Testis (tissue), 5 donors: ENCODE results near the gene AMZ1. TPM values are rescaled to one million over a fixed set of nuclear protein-coding genes. Genes with fewer than 3 reads are reported as not detected.

Source experiments
- DNase-seq: peaks from one replicate; pipeline ENCODE4 v3.0.0-alpha.2; 2019
- H3K27ac ChIP-seq, 2 donors: fragments of 200-600 bp; sonication (generic); one replicate each; pipeline ENCODE4 v1.5.1; 2019
- H3K27me3 ChIP-seq: fragments of 200-600 bp; sonication (generic); one replicate; pipeline ENCODE4 v1.5.1; 2019
- H3K36me3 ChIP-seq: fragments of 200-600 bp; sonication (generic); one replicate; pipeline ENCODE4 v1.5.1; 2017; ENCODE audit warnings: low read depth; ENCODE audit errors: missing control alignments
- H3K4me1 ChIP-seq: fragments of 200-600 bp; sonication (generic); one replicate; pipeline ENCODE4 v1.5.1; 2019
- H3K4me3 ChIP-seq, 2 donors: fragments of 200-600 bp; sonication (generic); one replicate each; pipeline ENCODE4 v1.5.1; 2017 to 2019
- H3K9me3 ChIP-seq: fragments of 200-600 bp; sonication (generic); one replicate; pipeline ENCODE4 v1.5.1; 2017
- POLR2A ChIP-seq: fragments of 450-650 bp; IDR thresholded peaks from one replicate; pipeline ENCODE4 v1.6.1; 2017; ENCODE audit warnings: antibody characterized with exemption, mild to moderate bottlenecking, moderate library complexity
- WGBS, 2 donors: methylation state at CpG; one replicate each; pipeline ENCODE4 v1.1.5; 2018; 5-methylcytosine and 5-hydroxymethylcytosine counted together
- intact Hi-C: fragments of 100-400 bp; cut with DNase I; formaldehyde crosslinking; loops from one replicate; pipeline ENCODE4 v1.15.1; 2023; ENCODE audit warnings: low total_unique reads
- long read RNA-seq, 2 donors: transcript quantifications; one replicate each; lab custom pipeline, GENCODE V29; 2026
- polyA plus RNA-seq: library from polyadenylated mRNA; stranded (reverse); fragments of 350-450 nt; fragmentation: Illumina TruSeq; extraction: RNeasy Lipid Tissue Mini Kit (QIAGEN cat#74804); gene quantifications from one replicate; pipeline ENCODE4 v1.2.3, GENCODE V29; 2014; ENCODE audit warnings: low read depth, low replicate concordance; ENCODE audit not compliant: insufficient read depth
- total RNA-seq, 2 donors: library from RNA; depleted of rRNA; stranded (reverse); fragments of >200 nt; gene quantifications; one replicate each; pipeline ENCODE4 v1.2.3, GENCODE V29; 2016
- TF ChIP-seq, protein P1 (sequence below), 3 experiments: fragments of 450-650 bp in 2 of 3; fragments of 200-600 bp in 1 of 3; sonication (generic) in 1 of 3; IDR thresholded peaks; one replicate each; pipeline ENCODE4 v1.5.1; 2016 to 2019; ENCODE audit warnings: antibody characterized with exemption in 3 of 3, mild to moderate bottlenecking in 2 of 3, moderate library complexity in 1 of 3

Gene AMZ1, protein sequence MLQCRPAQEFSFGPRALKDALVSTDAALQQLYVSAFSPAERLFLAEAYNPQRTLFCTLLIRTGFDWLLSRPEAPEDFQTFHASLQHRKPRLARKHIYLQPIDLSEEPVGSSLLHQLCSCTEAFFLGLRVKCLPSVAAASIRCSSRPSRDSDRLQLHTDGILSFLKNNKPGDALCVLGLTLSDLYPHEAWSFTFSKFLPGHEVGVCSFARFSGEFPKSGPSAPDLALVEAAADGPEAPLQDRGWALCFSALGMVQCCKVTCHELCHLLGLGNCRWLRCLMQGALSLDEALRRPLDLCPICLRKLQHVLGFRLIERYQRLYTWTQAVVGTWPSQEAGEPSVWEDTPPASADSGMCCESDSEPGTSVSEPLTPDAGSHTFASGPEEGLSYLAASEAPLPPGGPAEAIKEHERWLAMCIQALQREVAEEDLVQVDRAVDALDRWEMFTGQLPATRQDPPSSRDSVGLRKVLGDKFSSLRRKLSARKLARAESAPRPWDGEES
- total RNA-seq (1 to 10 TPM; 1.1 to 2.7 TPM), polyA plus RNA-seq (3.2 TPM)
- long read RNA-seq, donor 1: 0 reads
- long read RNA-seq, donor 2: 0 reads

DNA sequence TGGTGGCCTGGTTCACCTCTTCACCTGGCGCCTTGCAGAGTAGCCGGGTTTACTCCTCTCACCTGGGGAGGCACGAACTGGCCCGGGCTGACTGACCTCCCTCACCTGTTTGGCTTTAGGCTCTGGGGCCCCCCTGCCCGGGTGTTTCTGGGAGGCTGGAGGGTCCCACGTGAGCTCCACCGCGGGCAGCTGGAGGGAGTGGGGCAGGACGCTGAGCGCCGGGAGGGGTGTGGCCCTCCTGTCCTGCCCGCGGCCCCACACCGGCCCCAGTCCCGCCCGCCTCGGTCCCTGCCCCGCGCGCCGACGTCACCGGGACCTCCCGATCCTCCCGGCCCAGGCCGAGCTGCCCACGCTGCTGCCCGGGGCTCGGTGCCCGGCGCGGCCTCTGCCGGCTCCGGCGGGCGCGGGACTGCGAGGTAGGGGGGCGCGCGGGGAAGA is at the start of gene AMZ1:
AMZ1 (plus strand) TSS at position 322 of the 438 bp plus-strand sequence. CDS start 12,250 bp downstream, outside the sequence.
- intact Hi-C loops: no loop called here
- no peak for DNase-seq
- H3K9me3 ChIP-seq: no peaks in the 10 kb centered on the region
- H3K27ac ChIP-seq: no peak within 1 kb of the TSS
- H3K27me3 ChIP-seq: no peaks in the 10 kb centered on the region
- TF ChIP-seq POLR2A: no peak
- TF ChIP-seq, protein P1, sequence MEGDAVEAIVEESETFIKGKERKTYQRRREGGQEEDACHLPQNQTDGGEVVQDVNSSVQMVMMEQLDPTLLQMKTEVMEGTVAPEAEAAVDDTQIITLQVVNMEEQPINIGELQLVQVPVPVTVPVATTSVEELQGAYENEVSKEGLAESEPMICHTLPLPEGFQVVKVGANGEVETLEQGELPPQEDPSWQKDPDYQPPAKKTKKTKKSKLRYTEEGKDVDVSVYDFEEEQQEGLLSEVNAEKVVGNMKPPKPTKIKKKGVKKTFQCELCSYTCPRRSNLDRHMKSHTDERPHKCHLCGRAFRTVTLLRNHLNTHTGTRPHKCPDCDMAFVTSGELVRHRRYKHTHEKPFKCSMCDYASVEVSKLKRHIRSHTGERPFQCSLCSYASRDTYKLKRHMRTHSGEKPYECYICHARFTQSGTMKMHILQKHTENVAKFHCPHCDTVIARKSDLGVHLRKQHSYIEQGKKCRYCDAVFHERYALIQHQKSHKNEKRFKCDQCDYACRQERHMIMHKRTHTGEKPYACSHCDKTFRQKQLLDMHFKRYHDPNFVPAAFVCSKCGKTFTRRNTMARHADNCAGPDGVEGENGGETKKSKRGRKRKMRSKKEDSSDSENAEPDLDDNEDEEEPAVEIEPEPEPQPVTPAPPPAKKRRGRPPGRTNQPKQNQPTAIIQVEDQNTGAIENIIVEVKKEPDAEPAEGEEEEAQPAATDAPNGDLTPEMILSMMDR (IDR thresholded peaks at IDR 0.05): no peak
- peak within 1 kb of the TSS; percentile 29 to 31 for H3K4me3 ChIP-seq
- 0 to 5% methylated on average over 8 to 16 of the region's 41 CpGs for WGBS, 2 donors
- peaks cover 10% of the 10 kb centered on the region for H3K4me1 ChIP-seq
- no peaks in the 10 kb centered on the region for H3K36me3 ChIP-seq

DNA sequence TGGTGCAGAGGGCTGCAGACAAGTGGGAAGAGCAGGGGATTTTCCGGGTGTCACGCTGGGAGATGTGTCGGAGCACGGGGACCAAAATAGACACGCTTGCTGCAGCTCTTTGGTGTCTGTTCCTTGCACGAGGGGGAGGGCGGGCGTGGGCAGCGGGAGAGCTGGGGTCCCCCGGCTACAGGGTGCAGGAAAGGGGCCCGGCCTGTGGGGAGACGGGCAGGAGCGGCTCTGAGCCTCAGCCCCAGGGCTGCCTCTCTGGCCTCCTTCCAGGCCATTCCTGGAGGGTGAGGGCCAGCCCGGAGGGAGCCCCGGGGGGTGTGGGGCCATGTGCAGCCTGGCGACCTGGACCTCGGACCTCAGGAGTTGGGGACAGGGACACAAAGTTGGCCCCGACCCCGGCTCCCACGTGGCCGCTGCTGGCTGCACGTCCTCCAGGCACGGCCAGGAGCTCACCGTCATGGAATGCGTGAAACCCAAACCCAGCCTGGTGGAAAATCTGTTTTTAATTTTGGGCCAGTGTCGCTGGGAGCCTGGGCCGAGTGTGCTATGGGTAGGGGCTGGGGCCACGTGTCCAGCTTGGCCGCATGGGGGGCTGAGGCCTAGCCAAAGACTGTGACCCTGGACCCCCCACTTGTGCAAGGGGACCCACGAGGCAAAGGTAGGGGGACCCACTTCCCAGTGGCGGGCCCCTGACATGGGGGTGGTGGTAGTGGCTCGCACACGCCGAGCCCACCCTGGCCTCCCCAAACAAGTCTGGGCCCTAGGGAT is 49.6 kb upstream of the AMZ1 start:
- DNase-seq: peak; percentile 33
- 53% methylated on average over 34 of the region's 34 CpGs; no CpG with 5 or more reads in 1 of the 2 donors for WGBS, 2 donors
- H3K9me3 ChIP-seq: no peaks in the 10 kb centered on the region
- peak overlapping the region in 1 of 2 donors; percentile 68 for H3K27ac ChIP-seq
- intact Hi-C loops: no loop called here
- H3K4me3 ChIP-seq: no peak overlapping the region
- H3K4me1 ChIP-seq: peaks cover 75% of the 10 kb centered on the region
- TF ChIP-seq POLR2A: no peak
- TF ChIP-seq, protein P1 (IDR thresholded peaks at IDR 0.05): no peak
- no peaks in the 10 kb centered on the region for H3K36me3 ChIP-seq
- H3K27me3 ChIP-seq: no peaks in the 10 kb centered on the region

DNA sequence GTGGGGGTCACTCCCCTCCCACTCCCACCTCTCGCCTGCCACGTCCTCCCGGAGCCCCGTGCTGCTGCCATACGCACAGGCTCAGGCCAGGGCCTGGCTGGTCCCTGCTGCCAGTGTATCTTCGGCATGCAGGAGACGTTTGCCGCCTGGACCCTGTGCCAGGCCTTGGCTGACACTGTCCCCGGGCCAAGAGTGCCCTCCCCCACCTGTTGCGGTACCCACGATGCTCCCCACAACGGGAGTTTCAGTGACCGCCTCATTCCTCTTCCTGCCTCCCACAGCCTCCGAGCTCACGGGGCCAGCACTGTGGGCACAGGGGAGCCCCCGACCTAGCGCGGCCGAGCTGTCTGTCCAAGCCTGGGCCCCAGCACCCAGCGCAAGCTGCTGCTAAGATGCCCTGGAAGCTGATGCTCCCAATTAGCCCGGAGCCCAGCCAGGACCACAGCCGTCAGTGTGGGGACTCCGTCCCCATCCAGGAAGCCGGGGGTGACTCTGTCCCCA is 48.8 kb upstream of the AMZ1 start:
- WGBS, 2 donors: 78 to 90% methylated on average over 2 to 24 of the region's 24 CpGs
- Histone ChIP-seq H3K27me3 (no peaks in the 10 kb centered on the region), H3K4me3 (no peak overlapping the region), H3K27ac (peak overlapping the region in 1 of 2 donors; percentile 68), H3K4me1 (peaks cover 67% of the 10 kb centered on the region), H3K36me3 (no peaks in the 10 kb centered on the region), H3K9me3 (no peaks in the 10 kb centered on the region)
- intact Hi-C loops: no loop called here
- no peak for DNase-seq
- TF ChIP-seq POLR2A: no peak
- TF ChIP-seq, protein P1 (IDR thresholded peaks at IDR 0.05): no peak

DNA sequence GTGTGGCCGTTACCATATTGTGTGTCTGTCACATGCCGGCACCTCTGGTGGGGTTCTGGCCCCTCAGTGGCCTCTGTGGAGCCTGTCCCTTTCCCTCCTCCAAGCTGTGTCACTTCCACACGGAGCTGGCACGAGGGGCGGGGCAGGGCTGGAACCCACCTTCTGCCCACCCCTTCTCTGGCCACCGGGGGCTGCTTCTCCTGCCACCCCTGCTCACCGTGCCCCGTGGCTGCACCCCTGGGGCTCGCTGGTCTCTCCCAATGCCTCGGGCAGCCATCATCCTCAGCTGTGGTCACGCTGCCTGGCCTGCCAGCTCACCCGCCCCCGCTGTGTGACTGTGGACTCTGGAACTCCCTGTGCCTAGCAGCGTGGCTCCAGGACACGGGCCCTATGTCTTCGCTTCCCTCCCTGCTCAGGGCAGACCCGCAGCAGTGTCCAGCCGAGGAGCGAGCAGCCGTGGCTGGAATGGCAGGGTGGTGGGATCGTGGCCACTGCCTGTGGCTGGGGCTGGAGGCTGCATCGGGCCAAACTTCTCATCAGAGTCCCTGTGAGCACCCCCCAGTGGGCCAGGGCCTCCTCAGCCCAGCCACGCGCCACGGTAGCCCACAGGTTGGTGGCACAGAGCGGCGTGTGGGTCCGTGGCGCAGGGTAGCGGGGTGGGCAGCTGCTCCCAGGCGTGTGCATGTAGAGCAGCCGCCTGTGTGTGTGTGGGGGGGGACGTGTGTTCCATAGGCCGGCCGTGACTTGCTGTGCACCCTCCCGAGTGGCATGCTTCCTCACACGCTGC is 48.1 kb upstream of the AMZ1 start:
- 86 to 92% methylated on average over 10 to 37 of the region's 37 CpGs for WGBS, 2 donors
- no peak for DNase-seq
- Histone ChIP-seq H3K27ac (peak overlapping the region in 1 of 2 donors; percentile 68), H3K9me3 (no peaks in the 10 kb centered on the region), H3K36me3 (no peaks in the 10 kb centered on the region), H3K27me3 (no peaks in the 10 kb centered on the region), H3K4me3 (no peak overlapping the region), H3K4me1 (peaks cover 60% of the 10 kb centered on the region)
- TF ChIP-seq, protein P1 (IDR thresholded peaks at IDR 0.05): no peak
- TF ChIP-seq POLR2A: no peak
- intact Hi-C loops: no loop called here
